HepG2 (cell line): Measurements from ENCODE around the gene PHF5A. TPM values are rescaled to one million over a fixed set of nuclear protein-coding genes. Genes with fewer than 3 reads are reported as not detected.

ENCODE experiments used
- ATAC-seq: fragments of 200-7000 bp; cut with Tn5 transposase; 3 replicates; pipeline ENCODE4 v1.9.1; 2020; ENCODE audit warnings: mild to moderate bottlenecking, moderate library complexity
- BruUV-seq: library from RNA; stranded (reverse); fragments of 400-500 nt; replicated peaks from 2 replicates; lab custom pipeline; 2021; lab: Mats Ljungman, UMichigan
- CTCF ChIA-PET: fragments of 300-600 bp; formaldehyde crosslinking; extraction: SDS; loops from one replicate; lab custom pipeline; 2021; ENCODE audit warnings: low total read pairs, inconsistent platforms, low intra/inter-chr PET ratio; lab: Yijun Ruan, JAX
- POLR2A ChIA-PET: fragments of 350-600 bp; sonication (Branson Sonifier 250); formaldehyde crosslinking; loops from one replicate; lab custom pipeline; 2020; ENCODE audit warnings: antibody characterized with exemption, inconsistent platforms; lab: Yijun Ruan, JAX
- DNase-seq: peaks from one replicate; pipeline ENCODE4 v3.0.0-alpha.2; 2015; ENCODE audit warnings: low spot score
- FAIRE-seq: peaks from 3 replicates; lab custom pipeline; 2011; peaks lifted over from hg19 to GRCh38; lab: Jason Lieb, UNC
- H2AFZ ChIP-seq: one replicate; pipeline ENCODE4 v1.6.1; 2011; ENCODE audit warnings: low read length, inconsistent platforms
- H3K27ac ChIP-seq: fragments of 300-600 bp; 3 replicates; pipeline ENCODE4 v1.8.0; 2011; ENCODE audit warnings: mixed run types, mild to moderate bottlenecking, mixed read lengths, low read length, inconsistent platforms; ENCODE audit not compliant: insufficient read depth; ENCODE audit errors: extremely low read length
- H3K27me3 ChIP-seq, 2 experiments: fragments of 200-600 bp in 1 of 2; 2 replicates in 1 of 2; 3 replicates in 1 of 2; pipeline versions ENCODE4 v1.6.0 to v1.8.0; 2011; ENCODE audit warnings: low read length in 2 of 2, mild to moderate bottlenecking in 2 of 2, moderate library complexity in 2 of 2, inconsistent platforms in 1 of 2; ENCODE audit not compliant: insufficient read depth in 2 of 2, control insufficient read depth in 1 of 2
- H3K36me3 ChIP-seq, 2 experiments: fragments of 200-600 bp in 1 of 2; replicated peaks in 1 of 2; 2 replicates in 1 of 2; 3 replicates in 1 of 2; pipeline versions ENCODE4 v1.5.1 to v1.8.0; 2011; ENCODE audit warnings: low read length in 2 of 2, inconsistent platforms in 1 of 2; ENCODE audit not compliant: insufficient read depth in 2 of 2, control insufficient read depth in 1 of 2
- H3K4me1 ChIP-seq: 2 replicates; pipeline ENCODE4 v1.5.1; 2012; ENCODE audit warnings: low read length, inconsistent platforms; ENCODE audit not compliant: insufficient read depth
- H3K4me2 ChIP-seq: 2 replicates; pipeline ENCODE4 v1.6.0; 2011; ENCODE audit warnings: low read depth, low read length, inconsistent platforms
- H3K4me3 ChIP-seq, 3 experiments: fragments of 200-600 bp in 1 of 3; sonication (generic), shearing (Covaris generic) in 1 of 3; replicated peaks in 1 of 3; 2 replicates each; pipeline ENCODE4 v1.5.1; 2011 to 2016; ENCODE audit warnings: low read length in 3 of 3, inconsistent platforms in 2 of 3, low read depth in 2 of 3, mild to moderate bottlenecking in 2 of 3, control low read depth in 1 of 3, mixed read lengths in 1 of 3; ENCODE audit not compliant: insufficient read depth in 1 of 3
- H3K79me2 ChIP-seq: one replicate; pipeline ENCODE4 v1.6.1; 2011; ENCODE audit warnings: low read length, inconsistent platforms; ENCODE audit not compliant: insufficient read depth
- H3K9ac ChIP-seq: 2 replicates; pipeline ENCODE4 v1.6.0; 2011; ENCODE audit warnings: mild to moderate bottlenecking, low read depth, low read length, inconsistent platforms; ENCODE audit not compliant: insufficient read depth
- H3K9me3 ChIP-seq: 2 replicates; pipeline ENCODE4 v1.5.1; 2012; ENCODE audit warnings: mild to moderate bottlenecking, low read length
- H4K20me1 ChIP-seq: 2 replicates; pipeline ENCODE4 v1.6.0; 2011; ENCODE audit warnings: inconsistent platforms, mild to moderate bottlenecking, low read length, moderate library complexity; ENCODE audit not compliant: insufficient read depth
- CENPBD1 ChIP-seq: sonication (generic); formaldehyde crosslinking; IDR thresholded peaks from 2 replicates; pipeline ENCODE4 v1.8.0; 2022; ENCODE audit warnings: missing genetic modification reagents, low read depth, mild to moderate bottlenecking, borderline replicate concordance
- MTF1 ChIP-seq: sonication (generic); formaldehyde crosslinking; IDR thresholded peaks from 2 replicates; pipeline ENCODE4 v1.5.0; 2020; ENCODE audit warnings: missing genetic modification reagents
- PRDM4 ChIP-seq: sonication (generic); formaldehyde crosslinking; IDR thresholded peaks from 2 replicates; pipeline ENCODE4 v1.9.0; 2021; ENCODE audit warnings: missing genetic modification reagents, borderline replicate concordance
- ZNF256 ChIP-seq: sonication (generic); formaldehyde crosslinking; conservative IDR thresholded peaks from 2 replicates; pipeline ENCODE4 v1.4.0; 2020; ENCODE audit warnings: missing genetic modification reagents
- ZNF280B ChIP-seq: sonication (generic); formaldehyde crosslinking; IDR thresholded peaks from 2 replicates; pipeline ENCODE4 v1.5.0; 2020; ENCODE audit warnings: missing genetic modification reagents, mild to moderate bottlenecking, borderline replicate concordance
- ZNF598 ChIP-seq: sonication (generic); formaldehyde crosslinking; IDR thresholded peaks from 2 replicates; pipeline ENCODE4 v1.5.1; 2020; ENCODE audit warnings: mild to moderate bottlenecking, missing genetic modification reagents, borderline replicate concordance
- ZNF770 ChIP-seq: sonication (generic); formaldehyde crosslinking; IDR thresholded peaks from 2 replicates; pipeline ENCODE4 v1.5.0; 2020; ENCODE audit warnings: mild to moderate bottlenecking, missing genetic modification reagents
- WGBS: methylation state at CpG from one replicate; pipeline ENCODE4 v1.1.6; 2017; ENCODE audit warnings: low lambda C conversion rate; 5-methylcytosine and 5-hydroxymethylcytosine counted together
- in situ Hi-C: cut with HindIII; loops from 2 replicates; pipeline ENCODE4 v1.10.0; 2017; ENCODE audit warnings: low pct_unique_long_range_greater_than_20kb; ENCODE audit not compliant: extremely low pct_ligation_motif_present
- intact Hi-C: fragments of 100-400 bp; cut with micrococcal nuclease; formaldehyde crosslinking; loops from one replicate; pipeline ENCODE4 v1.10.0; 2022; ENCODE audit not compliant: unreplicated experiment
- polyA plus RNA-seq, 8 experiments: library from polyadenylated mRNA; depleted of rRNA in 3 of 8; stranded (reverse) in 7 of 8; unstranded in 1 of 8; fragments of >200 nt; fragmentation: Illumina TruSeq in 4 of 8; extraction: Trizol in 4 of 8; gene quantifications; 2 replicates each; pipeline versions ENCODE4 v1.2.1 to v1.2.3, GENCODE V29; 2011 to 2016; ENCODE audit warnings: low read depth in 4 of 8, missing spikeins in 1 of 8, mixed read lengths in 1 of 8; ENCODE audit not compliant: insufficient read depth in 1 of 8
- total RNA-seq, 5 experiments: library from RNA; depleted of rRNA; stranded (reverse); fragments of >200 nt; fragmentation: Illumina TruSeq; extraction: Trizol; gene quantifications; 2 replicates each; pipeline ENCODE4 v1.2.3, GENCODE V29; 2016; ENCODE audit warnings: low read depth in 1 of 5

Gene PHF5A
- total and polyA plus RNA-seq, 2 of the 13 experiments (the other 11 are each of a cell fraction or from before 2014, with no cell fraction given), result 56.6 to 105 TPM

- TF ChIP-seq ZNF280B (CRISPR knock-in tag), result no peak
- no peak for TF ChIP-seq ZNF770
These were observed 13.9 kb upstream of the PHF5A start (continued) for GRCh38 chr22:41482319-41482935.

GRCh38 chr22:41481925-41482318 is 13.4 kb upstream of the PHF5A start:
- FAIRE-seq (no peak), ATAC-seq (no peak), DNase-seq (no peak)
- intact Hi-C loops, result no loop called here
- Histone ChIP-seq H2AFZ (no peak overlapping the region), H3K27ac (no peak overlapping the region), H3K36me3 (peaks cover 4 to 11% of the 10 kb centered on the region in 2 experiments; a peak in 4 of 5 replicates), H3K27me3 (no peaks in the 10 kb centered on the region), H4K20me1 (0 out of 2 replicates have a peak, but pooled peaks cover 7% of the 10 kb centered on the region), H3K4me1 (peaks cover 6% of the 10 kb centered on the region), H3K9me3 (no peaks in the 10 kb centered on the region), H3K79me2 (peaks cover 79% of the 10 kb centered on the region), H3K4me2 (no peak overlapping the region), H3K4me3 (no peak overlapping the region), H3K9ac (no peak overlapping the region)
- CTCF ChIA-PET, result no interaction called here
- WGBS, result 98% methylated on average over 4 of the region's 5 CpGs
- BruUV-seq, result no TSS peak
- POLR2A ChIA-PET, result no interaction called here
- in situ Hi-C loops, result no loop called here
- no peak for TF ChIP-seq CENPBD1 (CRISPR knock-in tag)
- no peak for TF ChIP-seq PRDM4
- TF ChIP-seq ZNF598, result no peak
- no peak for TF ChIP-seq MTF1 (CRISPR knock-in tag)
- TF ChIP-seq ZNF256 (CRISPR knock-in tag), result no peak
